Heart right ventricle (tissue), 16 donors: ENCODE measurements around the gene AMER2. TPM values are rescaled to one million over a fixed set of nuclear protein-coding genes. Genes with fewer than 3 reads are reported as not detected.

Source experiments
- ATAC-seq, 8 donors: fragments of 200-7000 bp; cut with Tn5 transposase; one replicate each; pipeline ENCODE4 v1.9.1; 2020; ENCODE audit warnings: mild to moderate bottlenecking in 8 of 8, moderate library complexity in 8 of 8, moderate number of reproducible peaks in 1 of 8
- DNase-seq, 2 donors: peaks; one replicate each; pipeline ENCODE4 v3.0.0-alpha.2; 2020
- H3K27ac ChIP-seq, 10 donors: fragments of 200-600 bp; sonication (generic) in 2 of 10; one replicate each; pipeline versions ENCODE4 v1.5.0 to v1.8.0; 2020 to 2022; ENCODE audit warnings: mild to moderate bottlenecking in 3 of 10
- H3K27me3 ChIP-seq, 7 donors: fragments of 200-600 bp; one replicate each; pipeline ENCODE4 v1.8.0; 2021 to 2022; ENCODE audit warnings: mild to moderate bottlenecking in 2 of 7
- H3K36me3 ChIP-seq, 9 donors: fragments of 200-600 bp; sonication (generic) in 1 of 9; one replicate each; pipeline versions ENCODE4 v1.5.0 to v1.8.0; 2020 to 2022; ENCODE audit warnings: mild to moderate bottlenecking in 2 of 9
- H3K4me1 ChIP-seq, 9 donors: fragments of 200-600 bp; sonication (generic) in 1 of 9; one replicate each; pipeline versions ENCODE4 v1.5.0 to v1.8.0; 2020 to 2022; ENCODE audit warnings: mild to moderate bottlenecking in 4 of 9
- H3K4me3 ChIP-seq, 10 donors: fragments of 200-600 bp; sonication (generic) in 2 of 10; one replicate each; pipeline versions ENCODE4 v1.5.0 to v1.8.0; 2020 to 2022; ENCODE audit warnings: mild to moderate bottlenecking in 7 of 10, moderate library complexity in 2 of 10
- H3K9me3 ChIP-seq, 11 donors: fragments of 200-600 bp in 10 of 11; sonication (generic) in 2 of 11; one replicate each; pipeline versions ENCODE4 v1.5.0 to v1.8.0; 2013 to 2022; ENCODE audit warnings: mild to moderate bottlenecking in 2 of 11, control low read depth in 1 of 11, moderate library complexity in 1 of 11
- WGBS, 2 donors: extraction: QIAGEN DNeasy Blood & Tissue Kit; methylation state at CpG; one replicate each; pipeline ENCODE4 v1.1.7; 2013; ENCODE audit warnings: inconsistent platforms in 1 of 2; 5-methylcytosine and 5-hydroxymethylcytosine counted together
- intact Hi-C, 10 donors: fragments of 100-400 bp; cut with DNase I; formaldehyde crosslinking; loops; one replicate each; pipeline versions ENCODE4 v1.11.1 to v1.14.2; 2022
- polyA plus RNA-seq, 2 donors: library from polyadenylated mRNA; stranded (reverse); fragments of 200-250 nt; gene quantifications; one replicate each; pipeline ENCODE4 v1.2.3, GENCODE V29; 2013
- total RNA-seq, 10 donors: library from RNA; stranded (reverse); fragmentation: NEBNext Ultra II Directional in 3 of 10; extraction: Animal tissue kit (Norgen Biotek cat#: 25700) in 3 of 10; gene quantifications; one replicate each; pipeline versions ENCODE4 v1.2.1 to v1.2.4, GENCODE V29; 2021 to 2023
- TF ChIP-seq, protein P1 (sequence below), 9 donors: fragments of 200-600 bp; sonication (generic) in 2 of 9; IDR thresholded peaks; one replicate each; pipeline versions ENCODE4 v1.5.0 to v1.8.0; 2021 to 2022; ENCODE audit warnings: antibody characterized with exemption in 9 of 9, mild to moderate bottlenecking in 5 of 9, moderate library complexity in 1 of 9
- donor health status: Arrhythmogenic right ventricular cardiomyopathy.
- donor health status: ischemic (EF 13 %, LVEDD 7.1; RV severe dilation, severe dysfunction).
- donor health status: healthy with polysubstance abuse.
- donor health status: DM: no; HTN: yes; CAD: no.
- donor health status: DM: no; HTN: no; CAD: no.
- donor health status: ischemic (EF 25% LVEDD 6.9; RV normal size, moderate dysfunction).
- donor health status: ischemic (EF 25% LVEDD 5.7; RV mildly dilated, moderate dysfunction).
- donor health status: healthy.
- donor health status: DM: yes; HTN: yes; CAD: no.
- donor health status: Ischemic cardiomyopathy.
- donor health status: ischemic (EF 35%, LVEDD 5.7; RV mildly dilated, moderate dysfunction).
- donor health status: nonischemic (EF 11% LVEDD 7.7; RV severe dilation, severe dysfunction).
- donor health status: DM: yes; HTN: yes; CAD: no.
- donor health status: PGD.
- donor health status: ischemic (EF 29% LVEDD 5.4; RV normal size, mild dysfunction).
- donor health status: nonischemic (EF 23%, LVEDD 6.1; RV moderate dilation, normal function).

AMER2 gene
- total and polyA plus RNA-seq, 12 donors: not detected

- DNase-seq (no peak), ATAC-seq (no peak)
- H3K27ac ChIP-seq: no peak overlapping the region
- WGBS, 2 donors: 36 to 38% methylated on average over 3 of the region's 3 CpGs
- intact Hi-C loops: no loop called here
- no peak overlapping the region for H3K4me3 ChIP-seq
- peaks cover 0 to 19% (median 13%) of the 10 kb centered on the region in 7 donors for H3K27me3 ChIP-seq
- TF ChIP-seq, protein P1, sequence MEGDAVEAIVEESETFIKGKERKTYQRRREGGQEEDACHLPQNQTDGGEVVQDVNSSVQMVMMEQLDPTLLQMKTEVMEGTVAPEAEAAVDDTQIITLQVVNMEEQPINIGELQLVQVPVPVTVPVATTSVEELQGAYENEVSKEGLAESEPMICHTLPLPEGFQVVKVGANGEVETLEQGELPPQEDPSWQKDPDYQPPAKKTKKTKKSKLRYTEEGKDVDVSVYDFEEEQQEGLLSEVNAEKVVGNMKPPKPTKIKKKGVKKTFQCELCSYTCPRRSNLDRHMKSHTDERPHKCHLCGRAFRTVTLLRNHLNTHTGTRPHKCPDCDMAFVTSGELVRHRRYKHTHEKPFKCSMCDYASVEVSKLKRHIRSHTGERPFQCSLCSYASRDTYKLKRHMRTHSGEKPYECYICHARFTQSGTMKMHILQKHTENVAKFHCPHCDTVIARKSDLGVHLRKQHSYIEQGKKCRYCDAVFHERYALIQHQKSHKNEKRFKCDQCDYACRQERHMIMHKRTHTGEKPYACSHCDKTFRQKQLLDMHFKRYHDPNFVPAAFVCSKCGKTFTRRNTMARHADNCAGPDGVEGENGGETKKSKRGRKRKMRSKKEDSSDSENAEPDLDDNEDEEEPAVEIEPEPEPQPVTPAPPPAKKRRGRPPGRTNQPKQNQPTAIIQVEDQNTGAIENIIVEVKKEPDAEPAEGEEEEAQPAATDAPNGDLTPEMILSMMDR (IDR thresholded peaks at IDR 0.05): no peak
- no peaks in the 10 kb centered on the region for H3K4me1 ChIP-seq
- no peaks in the 10 kb centered on the region for H3K36me3 ChIP-seq
- H3K9me3 ChIP-seq: peaks cover 0 to 22% (median 0%) of the 10 kb centered on the region in 11 donors
Observed at GRCh38 chr13:25130944-25131343, 41.1 kb downstream of the AMER2 start.

- Histone ChIP-seq H3K36me3 (no peaks in the 10 kb centered on the region), H3K27ac (no peak overlapping the region), H3K4me3 (no peak overlapping the region), H3K9me3 (peaks cover 0 to 17% (median 0%) of the 10 kb centered on the region in 11 donors), H3K4me1 (no peaks in the 10 kb centered on the region), H3K27me3 (peaks cover 0 to 46% (median 26%) of the 10 kb centered on the region in 7 donors)
- WGBS, 2 donors: 39 to 42% methylated on average over 8 of the region's 8 CpGs
- no peak for ATAC-seq
- intact Hi-C loops: loop anchor here in 6 of 10 donors (10.0 kb wide), 2 partner anchors 114 to 124 kb away; no protein-coding TSS in a partner anchor
- TF ChIP-seq, protein P1 (IDR thresholded peaks at IDR 0.05): no peak
- no peak for DNase-seq
Observed at GRCh38 chr13:25118378-25118905, 53.6 kb downstream of the AMER2 start.

DNA sequence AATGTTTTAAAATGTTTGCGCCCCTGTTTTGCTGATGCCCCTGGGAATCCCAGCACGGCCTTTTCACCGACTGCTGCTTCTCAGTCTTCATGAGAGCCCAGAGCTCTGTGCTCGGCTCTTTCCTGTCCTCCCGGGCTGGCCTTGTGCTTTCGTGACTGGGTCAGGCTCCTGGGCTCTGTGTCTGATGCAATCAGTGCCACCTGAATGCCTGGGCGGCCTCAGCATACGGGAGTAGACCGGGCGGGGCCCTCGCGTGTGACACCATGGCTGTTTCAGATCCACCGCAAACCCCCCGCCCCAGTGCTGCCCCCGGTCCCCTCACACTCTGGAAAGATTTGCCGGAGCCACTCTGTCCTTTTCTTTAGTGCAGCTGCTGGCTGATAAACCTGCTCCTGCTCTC is 54.8 kb downstream of the AMER2 start:
- intact Hi-C loops: loop anchor here in 6 of 10 donors (10.0 kb wide), 2 partner anchors 113 to 123 kb away; no protein-coding TSS in a partner anchor
- H3K4me3 ChIP-seq: no peak overlapping the region

GRCh38 chr13:25116044-25116443 is 56.0 kb downstream of the AMER2 start:
- Histone ChIP-seq H3K27me3 (peaks cover 0 to 55% (median 33%) of the 10 kb centered on the region in 7 donors), H3K9me3 (no peaks in the 10 kb centered on the region), H3K27ac (no peak overlapping the region), H3K36me3 (no peaks in the 10 kb centered on the region), H3K4me1 (no peaks in the 10 kb centered on the region), H3K4me3 (no peak overlapping the region)
- 54 to 64% methylated on average over 3 of the region's 3 CpGs for WGBS, 2 donors
- TF ChIP-seq, protein P1 (IDR thresholded peaks at IDR 0.05): no peak
- ATAC-seq (no peak), DNase-seq (no peak)
- intact Hi-C loops: loop anchor here in 6 of 10 donors (10.0 kb wide), 2 partner anchors 111 to 121 kb away; no protein-coding TSS in a partner anchor

More for the DNA sequence above, 54.8 kb downstream of the AMER2 start:
- Histone ChIP-seq H3K4me1 (no peaks in the 10 kb centered on the region), H3K9me3 (peaks cover 0 to 6% (median 0%) of the 10 kb centered on the region in 11 donors), H3K27ac (no peak overlapping the region), H3K36me3 (no peaks in the 10 kb centered on the region), H3K27me3 (peaks cover 0 to 48% (median 26%) of the 10 kb centered on the region in 7 donors)
- WGBS, 2 donors: 83% methylated on average over 16 of the region's 16 CpGs
- DNase-seq (no peak), ATAC-seq (no peak)
- TF ChIP-seq, protein P1 (IDR thresholded peaks at IDR 0.05): no peak
